Prostate gland (tissue), 2 donors: ENCODE results near the gene DIAPH2. TPM values are rescaled to one million over a fixed set of nuclear protein-coding genes. Genes with fewer than 3 reads are reported as not detected.
A peak's percentile ranks its signal among the peaks of the same experiment; 100 is the strongest.

Experiments
- DNase-seq: peaks from one replicate; pipeline ENCODE4 v3.0.0-alpha.2; 2019; ENCODE audit warnings: low spot score
- H3K27ac ChIP-seq, 2 donors: fragments of 200-600 bp; sonication (generic); 2 replicates each; pipeline ENCODE4 v1.5.1; 2017 to 2019
- H3K27me3 ChIP-seq: fragments of 200-600 bp; sonication (generic); replicated peaks from 2 replicates; pipeline ENCODE4 v1.5.1; 2019; ENCODE audit not compliant: insufficient read depth
- H3K36me3 ChIP-seq, 2 donors: fragments of 200-600 bp; sonication (generic); 1 replicate in 1 of 2; 2 replicates in 1 of 2; pipeline versions ENCODE4 v1.5.1 to v1.8.1; 2017 to 2019
- H3K4me1 ChIP-seq: fragments of 200-600 bp; sonication (generic); replicated peaks from 2 replicates; pipeline ENCODE4 v1.5.1; 2019
- H3K4me3 ChIP-seq, 2 donors: fragments of 200-600 bp; sonication (generic); 2 replicates each; pipeline ENCODE4 v1.5.1; 2017 to 2019
- H3K9me3 ChIP-seq: fragments of 200-600 bp; sonication (generic); 2 replicates; pipeline ENCODE4 v1.5.1; 2017
- POLR2A ChIP-seq: fragments of 450-650 bp; IDR thresholded peaks from one replicate; pipeline ENCODE4 v1.6.1; 2016; ENCODE audit warnings: antibody characterized with exemption, mild to moderate bottlenecking
- POLR2AphosphoS5 ChIP-seq: sonication (generic); formaldehyde crosslinking; IDR thresholded peaks from one replicate; pipeline ENCODE4 v1.6.1; 2017; ENCODE audit warnings: antibody characterized with exemption
- WGBS: methylation state at CpG from one replicate; pipeline ENCODE4 v1.1.5; 2018; 5-methylcytosine and 5-hydroxymethylcytosine counted together
- intact Hi-C: fragments of 100-400 bp; cut with DNase I; formaldehyde crosslinking; loops from one replicate; pipeline ENCODE4 v1.14.2; 2022
- total RNA-seq, 2 donors: library from RNA; depleted of rRNA; stranded (reverse); fragments of >200 nt; gene quantifications; one replicate each; pipeline ENCODE4 v1.1.0, GENCODE V29; 2016
- TF ChIP-seq, protein P1 (sequence below), 4 experiments: fragments of 200-600 bp in 2 of 4; fragments of 450-650 bp in 2 of 4; sonication (generic) in 2 of 4; IDR thresholded peaks; 1 replicate in 3 of 4; 2 replicates in 1 of 4; pipeline ENCODE4 v1.5.1; 2016 to 2019; ENCODE audit warnings: antibody characterized with exemption in 4 of 4, mild to moderate bottlenecking in 2 of 4, moderate library complexity in 2 of 4

Gene DIAPH2
- total RNA-seq, 2 donors from 2014 or later: 8.1 to 44.8 TPM

DNA sequence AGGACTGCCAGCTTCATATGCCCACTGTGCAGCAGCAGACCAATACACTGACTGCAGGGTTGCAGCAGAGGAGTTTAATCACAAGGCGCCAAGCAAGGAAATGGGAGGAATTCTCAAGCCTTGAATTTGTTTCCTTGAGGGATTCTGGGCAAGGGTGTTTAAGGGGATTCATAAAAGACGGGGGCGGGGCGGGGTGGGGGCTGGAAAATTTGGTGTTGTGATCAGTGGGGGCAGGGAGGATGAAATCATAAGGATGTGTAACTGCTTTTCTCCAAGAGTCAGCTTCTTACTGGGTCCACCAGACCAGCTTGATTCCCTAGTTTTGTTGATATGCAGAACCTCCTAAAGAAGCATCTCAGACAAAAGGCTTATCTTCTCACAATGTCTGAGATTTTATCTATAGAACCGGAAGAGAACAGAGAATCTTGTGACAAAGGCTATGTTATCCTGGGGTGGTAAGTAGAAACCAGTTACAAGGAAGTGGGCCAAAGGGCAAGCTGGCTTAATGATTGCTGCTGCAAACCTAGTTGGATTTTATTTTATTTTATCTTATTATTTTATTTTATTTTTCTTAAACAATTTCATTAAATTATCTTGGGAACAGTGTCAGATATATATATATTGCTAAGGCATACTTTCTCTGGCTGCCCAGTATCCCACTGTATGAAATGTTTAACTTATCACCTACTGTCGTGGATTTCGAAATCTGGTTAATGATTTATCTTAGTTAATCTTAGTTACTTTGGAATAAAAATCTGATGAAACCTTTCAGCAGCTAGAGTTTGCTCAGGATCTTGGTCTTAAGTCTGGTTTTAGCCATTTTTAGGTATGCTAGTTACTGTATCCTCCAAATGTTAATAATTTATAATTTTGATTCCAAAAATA lies 475.5 kb downstream of the DIAPH2 start:
- Histone ChIP-seq H3K36me3 (no peaks in the 10 kb centered on the region), H3K4me3 (no peak overlapping the region), H3K9me3 (no peaks in the 10 kb centered on the region), H3K27ac (no peak overlapping the region), H3K27me3 (no peaks in the 10 kb centered on the region), H3K4me1 (no peaks in the 10 kb centered on the region)
- intact Hi-C loops: no loop called here
- 69% methylated on average over 7 of the region's 7 CpGs for WGBS
- no peak for DNase-seq
- TF ChIP-seq POLR2A (no peak), POLR2AphosphoS5 (no peak)
- TF ChIP-seq, protein P1, sequence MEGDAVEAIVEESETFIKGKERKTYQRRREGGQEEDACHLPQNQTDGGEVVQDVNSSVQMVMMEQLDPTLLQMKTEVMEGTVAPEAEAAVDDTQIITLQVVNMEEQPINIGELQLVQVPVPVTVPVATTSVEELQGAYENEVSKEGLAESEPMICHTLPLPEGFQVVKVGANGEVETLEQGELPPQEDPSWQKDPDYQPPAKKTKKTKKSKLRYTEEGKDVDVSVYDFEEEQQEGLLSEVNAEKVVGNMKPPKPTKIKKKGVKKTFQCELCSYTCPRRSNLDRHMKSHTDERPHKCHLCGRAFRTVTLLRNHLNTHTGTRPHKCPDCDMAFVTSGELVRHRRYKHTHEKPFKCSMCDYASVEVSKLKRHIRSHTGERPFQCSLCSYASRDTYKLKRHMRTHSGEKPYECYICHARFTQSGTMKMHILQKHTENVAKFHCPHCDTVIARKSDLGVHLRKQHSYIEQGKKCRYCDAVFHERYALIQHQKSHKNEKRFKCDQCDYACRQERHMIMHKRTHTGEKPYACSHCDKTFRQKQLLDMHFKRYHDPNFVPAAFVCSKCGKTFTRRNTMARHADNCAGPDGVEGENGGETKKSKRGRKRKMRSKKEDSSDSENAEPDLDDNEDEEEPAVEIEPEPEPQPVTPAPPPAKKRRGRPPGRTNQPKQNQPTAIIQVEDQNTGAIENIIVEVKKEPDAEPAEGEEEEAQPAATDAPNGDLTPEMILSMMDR (IDR thresholded peaks at IDR 0.05): no peak

DNA sequence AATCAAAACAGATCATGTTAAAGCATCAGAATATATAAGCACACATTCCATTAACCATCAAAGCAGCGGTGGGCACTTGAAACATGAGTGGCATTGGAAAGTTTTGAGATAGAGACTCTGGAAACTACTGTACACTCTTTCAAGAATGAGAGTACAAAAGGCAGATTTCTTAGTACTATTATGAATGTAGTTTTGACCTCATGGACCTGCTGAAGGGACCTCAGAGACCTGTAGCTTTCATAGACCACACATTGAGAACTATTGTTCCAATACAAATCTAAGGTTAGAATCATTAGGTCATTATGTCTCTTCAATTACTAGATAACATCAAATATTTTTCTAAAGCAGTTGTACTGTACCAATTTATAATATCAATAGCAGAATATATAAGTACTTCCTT lies 482.7 kb downstream of the DIAPH2 start:
- no peaks in the 10 kb centered on the region for H3K4me1 ChIP-seq
- WGBS: 100% methylated on average over 1 of the region's 1 CpG
- H3K9me3 ChIP-seq: no peaks in the 10 kb centered on the region
- no peaks in the 10 kb centered on the region for H3K36me3 ChIP-seq
- H3K4me3 ChIP-seq: no peak overlapping the region
- intact Hi-C loops: no loop called here
- H3K27ac ChIP-seq: no peak overlapping the region
- H3K27me3 ChIP-seq: no peaks in the 10 kb centered on the region
- TF ChIP-seq POLR2AphosphoS5 (no peak), POLR2A (no peak)
- TF ChIP-seq, protein P1 (IDR thresholded peaks at IDR 0.05): no peak
- DNase-seq: no peak

DNA sequence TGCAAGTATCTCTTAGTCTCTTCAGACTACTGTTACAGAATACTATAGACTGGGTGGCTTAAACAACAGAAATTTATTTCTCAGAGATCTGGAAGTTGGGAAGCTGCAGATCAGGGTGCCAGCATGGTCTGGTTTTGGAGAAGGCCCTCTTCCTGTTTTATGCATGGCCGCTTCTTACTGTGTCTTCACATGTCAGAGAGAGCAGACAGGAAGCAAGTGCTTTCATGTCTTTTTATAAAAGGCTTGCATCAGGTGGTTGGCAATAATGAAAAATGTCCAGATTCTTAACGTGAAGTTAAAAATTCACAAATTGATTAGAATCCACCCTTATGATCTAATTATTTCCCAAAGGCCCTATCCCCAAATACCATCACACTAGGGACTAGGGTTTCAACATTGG lies 484.0 kb downstream of the DIAPH2 start:
- DNase-seq: no peak
- no peaks in the 10 kb centered on the region for H3K27me3 ChIP-seq
- no peaks in the 10 kb centered on the region for H3K36me3 ChIP-seq
- no peak overlapping the region for H3K27ac ChIP-seq
- TF ChIP-seq POLR2AphosphoS5 (no peak), POLR2A (no peak)
- TF ChIP-seq, protein P1 (IDR thresholded peaks at IDR 0.05): no peak
- intact Hi-C loops: no loop called here
- H3K4me1 ChIP-seq: no peaks in the 10 kb centered on the region
- 88% methylated on average over 2 of the region's 2 CpGs for WGBS
- no peak overlapping the region for H3K4me3 ChIP-seq
- no peaks in the 10 kb centered on the region for H3K9me3 ChIP-seq

DNA sequence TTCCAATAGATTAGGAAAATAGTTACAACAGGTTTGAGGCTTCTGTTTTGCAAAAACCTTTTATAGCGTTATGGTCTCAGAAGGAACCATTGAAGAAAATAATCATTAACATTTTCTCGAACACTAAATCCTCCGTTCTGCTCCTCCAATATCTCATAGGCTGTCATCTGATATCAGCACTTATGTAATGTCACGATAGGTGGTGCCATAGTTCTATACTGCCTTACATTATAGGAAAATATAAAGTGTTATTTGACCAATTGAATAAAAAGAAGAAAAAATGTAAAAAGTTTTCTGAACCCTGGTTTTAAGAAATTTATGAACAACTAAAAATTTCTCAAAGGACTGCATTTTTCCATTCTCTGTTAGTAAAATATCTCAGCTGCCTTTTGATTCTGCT lies 490.5 kb downstream of the DIAPH2 start:
- H3K9me3 ChIP-seq: no peaks in the 10 kb centered on the region
- no peak for DNase-seq
- intact Hi-C loops: no loop called here
- no peaks in the 10 kb centered on the region for H3K27me3 ChIP-seq
- no peaks in the 10 kb centered on the region for H3K4me1 ChIP-seq
- no peak overlapping the region for H3K4me3 ChIP-seq
- 94% methylated on average over 4 of the region's 4 CpGs for WGBS
- TF ChIP-seq POLR2AphosphoS5: no peak
- TF ChIP-seq, protein P1 (IDR thresholded peaks at IDR 0.05): no peak
- no peak for TF ChIP-seq POLR2A
- no peaks in the 10 kb centered on the region for H3K36me3 ChIP-seq
- no peak overlapping the region for H3K27ac ChIP-seq

DNA sequence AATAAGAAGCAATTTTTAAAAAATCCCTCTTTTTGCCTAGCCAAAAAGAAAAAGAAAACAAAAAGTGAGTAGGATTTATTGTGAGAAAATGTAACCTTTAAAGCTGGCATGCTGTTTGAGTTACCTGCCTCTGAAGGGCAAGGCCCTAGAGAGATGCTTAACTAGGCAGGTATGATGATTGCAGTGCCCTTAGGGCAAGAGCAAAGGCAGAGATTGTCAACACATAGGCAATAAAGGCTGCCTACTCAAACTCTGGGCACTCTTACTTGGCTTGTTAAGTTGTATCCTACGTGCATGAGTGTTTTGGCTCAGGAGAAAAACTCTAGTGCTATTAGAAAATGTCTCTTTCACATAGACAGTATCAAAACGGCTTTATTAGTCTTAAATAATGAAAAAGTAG lies 505.0 kb downstream of the DIAPH2 start:
- Histone ChIP-seq H3K36me3 (no peaks in the 10 kb centered on the region), H3K4me1 (no peaks in the 10 kb centered on the region), H3K4me3 (no peak overlapping the region), H3K27me3 (no peaks in the 10 kb centered on the region), H3K27ac (no peak overlapping the region), H3K9me3 (no peaks in the 10 kb centered on the region)
- TF ChIP-seq POLR2AphosphoS5 (no peak), POLR2A (no peak)
- TF ChIP-seq, protein P1 (IDR thresholded peaks at IDR 0.05): no peak
- peak; percentile 28 for DNase-seq
- intact Hi-C loops: no loop called here
- 46% methylated on average over 2 of the region's 2 CpGs for WGBS
